Measurements from ENCODE around the gene RNF227. TPM values are rescaled to one million over a fixed set of nuclear protein-coding genes. Genes with fewer than 3 reads are reported as not detected.

Gene RNF227
- total RNA-seq, 4 donors from 2014 or later = under 0.01 to 9.8 (median 5.3) TPM

DNA sequence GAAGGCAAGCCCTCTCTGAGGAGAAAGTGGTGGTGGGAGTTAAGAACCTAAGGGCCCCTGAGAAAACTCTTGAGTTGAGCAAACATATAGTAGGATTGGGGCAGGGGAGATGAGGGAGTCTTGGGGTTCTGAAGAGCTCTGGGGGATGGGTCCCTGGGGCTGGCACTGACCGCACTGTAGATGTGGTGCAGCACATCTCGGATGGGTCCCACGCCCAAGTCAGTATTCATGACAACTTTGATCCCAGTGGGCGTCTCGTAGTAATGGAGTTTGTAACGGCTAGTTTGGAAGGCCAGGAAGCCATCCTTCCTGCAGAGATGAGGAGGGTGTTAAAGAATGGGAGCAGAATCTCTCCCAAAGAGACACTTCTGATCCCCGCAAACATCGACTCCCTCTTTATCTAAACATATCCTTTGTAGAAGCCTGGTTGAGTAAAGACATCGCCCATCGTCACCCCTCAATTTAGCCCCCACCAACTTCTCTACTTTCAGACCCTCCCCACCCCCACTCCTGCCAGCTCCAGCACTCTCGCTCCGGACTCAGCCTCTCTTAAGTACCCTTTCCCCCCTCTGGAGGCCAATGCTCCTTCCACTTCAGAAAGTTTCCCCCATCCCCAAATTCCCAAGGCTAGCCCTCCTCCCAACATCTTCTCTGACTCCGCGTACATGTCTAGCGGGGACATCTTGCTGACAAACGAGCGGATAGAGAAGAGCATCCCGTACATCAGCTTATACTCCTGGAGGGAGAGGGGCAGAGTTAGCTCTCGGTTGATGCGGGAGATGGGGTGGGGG, 14.9 kb upstream of the RNF227 start:
- intact Hi-C loops (cut with DNase I; ENCODE audit: low total_unique reads) = no loop called here

DNA sequence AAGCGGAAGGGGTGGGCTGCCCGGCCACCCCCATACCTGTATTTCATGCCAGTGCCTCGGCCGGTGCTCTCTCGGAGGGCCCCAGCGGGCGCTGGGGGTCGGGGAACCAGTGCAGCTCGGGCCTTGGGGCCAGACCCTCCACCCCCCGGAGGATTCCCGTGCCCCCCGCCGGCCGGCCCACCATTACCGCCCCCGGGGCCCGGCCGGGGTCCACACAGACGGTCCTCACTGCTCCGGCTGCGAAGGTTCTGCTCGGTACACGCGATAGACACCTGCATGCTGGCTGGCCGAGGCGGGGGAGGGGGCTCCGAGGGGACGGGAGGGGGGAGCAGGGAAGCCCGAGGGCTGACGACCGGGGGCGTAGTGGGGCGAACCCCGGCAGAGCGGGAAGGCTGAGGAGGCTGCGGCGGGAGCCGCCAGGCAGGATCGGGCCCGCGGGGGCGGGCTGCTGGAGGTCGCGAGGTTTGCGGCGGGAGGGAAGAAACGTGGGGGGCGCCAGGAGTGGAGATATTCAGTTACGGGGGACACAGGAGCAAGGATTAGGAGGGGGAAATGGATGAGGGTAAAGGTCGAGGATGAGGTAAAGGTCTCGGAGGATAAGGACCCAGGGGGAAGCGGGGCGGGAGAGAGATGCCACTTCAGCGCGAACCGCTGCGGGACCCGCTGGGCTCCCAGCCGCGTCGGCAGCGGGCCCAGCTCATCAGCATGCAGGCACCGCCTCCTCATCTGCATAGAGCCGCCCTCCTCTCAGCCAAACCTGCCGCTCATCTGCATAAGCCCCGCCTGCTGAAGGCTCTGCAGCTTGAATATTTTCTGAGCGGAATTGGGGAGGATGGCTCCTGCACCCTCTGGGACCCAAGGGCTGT, 13.3 kb upstream of the RNF227 start, which contains the start of gene KCNAB3:
TSS of gene KCNAB3 (minus strand) at position 699 of the 866 bp plus-strand sequence. CDS start at position 278, 421 bp downstream.
- TF ChIP-seq POLR2A (IDR thresholded peaks at IDR 0.05) = peak in 1 of 2 donors; percentile 44
- TF ChIP-seq, protein P1, sequence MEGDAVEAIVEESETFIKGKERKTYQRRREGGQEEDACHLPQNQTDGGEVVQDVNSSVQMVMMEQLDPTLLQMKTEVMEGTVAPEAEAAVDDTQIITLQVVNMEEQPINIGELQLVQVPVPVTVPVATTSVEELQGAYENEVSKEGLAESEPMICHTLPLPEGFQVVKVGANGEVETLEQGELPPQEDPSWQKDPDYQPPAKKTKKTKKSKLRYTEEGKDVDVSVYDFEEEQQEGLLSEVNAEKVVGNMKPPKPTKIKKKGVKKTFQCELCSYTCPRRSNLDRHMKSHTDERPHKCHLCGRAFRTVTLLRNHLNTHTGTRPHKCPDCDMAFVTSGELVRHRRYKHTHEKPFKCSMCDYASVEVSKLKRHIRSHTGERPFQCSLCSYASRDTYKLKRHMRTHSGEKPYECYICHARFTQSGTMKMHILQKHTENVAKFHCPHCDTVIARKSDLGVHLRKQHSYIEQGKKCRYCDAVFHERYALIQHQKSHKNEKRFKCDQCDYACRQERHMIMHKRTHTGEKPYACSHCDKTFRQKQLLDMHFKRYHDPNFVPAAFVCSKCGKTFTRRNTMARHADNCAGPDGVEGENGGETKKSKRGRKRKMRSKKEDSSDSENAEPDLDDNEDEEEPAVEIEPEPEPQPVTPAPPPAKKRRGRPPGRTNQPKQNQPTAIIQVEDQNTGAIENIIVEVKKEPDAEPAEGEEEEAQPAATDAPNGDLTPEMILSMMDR (IDR thresholded peaks at IDR 0.05) = no peak
- H3K27ac ChIP-seq = peak within 1 kb of the TSS; percentile 18 to 68
- no peaks in the 10 kb centered on the region for H3K9me3 ChIP-seq
- no peaks in the 10 kb centered on the region for H3K36me3 ChIP-seq
- H3K4me1 ChIP-seq = peaks cover 0 to 17% of the 10 kb centered on the region in 2 donors
- intact Hi-C loops (cut with DNase I; ENCODE audit: low total_unique reads) = no loop called here
- H3K4me3 ChIP-seq = peak within 1 kb of the TSS; percentile 33 to 39
- DNase-seq = peak; percentile 71 to 82
- H3K27me3 ChIP-seq = no peaks in the 10 kb centered on the region

More for the DNA sequence above, 14.9 kb upstream of the RNF227 start:
- Histone ChIP-seq H3K4me3 (peak overlapping the region; percentile 70 to 83), H3K27ac (peak overlapping the region; percentile 61 to 83), H3K4me1 (peaks cover 0 to 17% of the 10 kb centered on the region in 2 donors), H3K9me3 (no peaks in the 10 kb centered on the region), H3K27me3 (no peaks in the 10 kb centered on the region), H3K36me3 (no peaks in the 10 kb centered on the region)
- no peak for DNase-seq
- TF ChIP-seq POLR2A (IDR thresholded peaks at IDR 0.05) = no peak
- TF ChIP-seq, protein P1 (IDR thresholded peaks at IDR 0.05) = no peak

DNA sequence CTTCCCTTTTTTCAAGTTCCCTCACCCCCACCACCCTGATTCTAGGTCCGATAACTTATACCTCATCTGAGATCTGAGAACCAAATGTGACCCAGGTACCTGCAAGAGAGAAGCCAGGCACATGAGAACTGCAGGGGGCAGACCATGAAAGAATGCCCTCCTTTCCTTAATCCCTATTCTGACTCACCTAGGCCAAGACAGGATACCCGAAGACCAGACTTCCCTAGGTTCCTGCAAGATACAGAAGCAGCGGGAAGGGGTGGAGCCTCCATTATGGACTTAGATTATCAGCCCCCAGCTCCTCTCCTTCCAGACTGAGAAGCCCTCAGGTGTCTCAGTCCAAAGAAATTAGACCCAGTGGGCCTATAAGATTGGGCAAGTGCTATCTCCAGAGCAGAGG, 11.5 kb upstream of the RNF227 start:
- no peaks in the 10 kb centered on the region for H3K9me3 ChIP-seq
- DNase-seq = no peak
- peaks cover 0 to 6% of the 10 kb centered on the region in 2 donors for H3K4me1 ChIP-seq
- TF ChIP-seq, protein P1 (IDR thresholded peaks at IDR 0.05) = no peak
- no peak for TF ChIP-seq POLR2A (IDR thresholded peaks at IDR 0.05)
- no peaks in the 10 kb centered on the region for H3K36me3 ChIP-seq
- intact Hi-C loops (cut with DNase I; ENCODE audit: low total_unique reads) = no loop called here
- H3K27ac ChIP-seq = no peak overlapping the region
- H3K4me3 ChIP-seq = no peak overlapping the region
- H3K27me3 ChIP-seq = no peaks in the 10 kb centered on the region

DNA sequence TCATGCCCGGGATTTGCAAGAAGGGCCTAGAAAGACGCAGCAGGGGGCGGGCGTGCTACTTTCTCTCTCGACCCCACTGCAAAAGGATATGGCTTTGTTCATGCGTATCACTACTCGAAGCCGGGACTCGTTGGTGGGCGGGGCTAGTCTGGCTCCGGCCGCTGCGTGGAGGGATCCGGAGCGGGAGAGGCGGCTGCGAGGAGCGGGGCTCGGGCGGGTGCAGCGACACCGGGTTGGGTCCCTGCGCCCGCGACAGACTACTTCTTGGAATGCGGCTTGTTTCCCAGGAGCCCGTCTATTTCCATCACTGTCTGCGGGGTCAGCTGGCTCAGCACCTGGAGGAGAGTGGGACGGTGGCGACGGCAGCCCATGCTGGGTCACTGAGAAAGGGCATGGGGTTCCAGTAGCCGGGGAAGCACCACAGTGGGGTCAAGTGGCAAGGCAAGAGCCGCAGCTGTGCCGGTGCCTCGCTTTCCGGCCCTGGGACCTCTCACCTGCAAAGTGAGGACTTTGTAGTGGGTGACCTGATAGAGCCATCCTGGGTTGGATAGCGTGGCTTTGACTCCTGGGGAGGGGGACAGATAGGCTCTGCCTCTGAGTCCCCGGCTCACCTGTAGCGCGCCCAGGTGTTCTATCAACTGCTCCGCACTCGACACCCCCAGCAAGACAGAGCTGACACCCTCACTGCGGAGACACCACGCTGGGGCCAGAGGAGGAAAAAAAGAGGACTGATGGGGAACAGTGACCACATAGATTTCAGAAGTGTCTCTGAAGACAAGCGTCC, 6.9 kb upstream of the RNF227 start:
- Histone ChIP-seq H3K9me3 (no peaks in the 10 kb centered on the region), H3K27me3 (no peaks in the 10 kb centered on the region), H3K27ac (peak overlapping the region; percentile 78 to 82), H3K36me3 (no peaks in the 10 kb centered on the region), H3K4me3 (peak overlapping the region; percentile 19 to 39), H3K4me1 (no peaks in the 10 kb centered on the region)
- intact Hi-C loops (cut with DNase I; ENCODE audit: low total_unique reads) = no loop called here
- peak; percentile 89 to 90 for DNase-seq
- TF ChIP-seq, protein P1 (IDR thresholded peaks at IDR 0.05) = peak in 1 of 4 experiments; percentile 13
- TF ChIP-seq POLR2A (IDR thresholded peaks at IDR 0.05) = peak; percentile 62 to 67

Measured in uterus (tissue), 4 donors.